GM12874 (cell line): ENCODE data around the gene PEX5L.
A peak's percentile ranks its signal among the peaks of the same experiment; 100 is the strongest.

Experiments
- TF ChIP-seq, protein P1 (sequence below): IDR thresholded peaks from 2 replicates; pipeline ENCODE4 v1.5.1; 2011; ENCODE audit warnings: low read depth, mild to moderate bottlenecking, control low read depth, low read length, moderate library complexity; ENCODE audit not compliant: insufficient read depth

PEX5L gene

GRCh38 chr3:179760944-179761343, 275.8 kb downstream of the PEX5L start:
- TF ChIP-seq, protein P1, sequence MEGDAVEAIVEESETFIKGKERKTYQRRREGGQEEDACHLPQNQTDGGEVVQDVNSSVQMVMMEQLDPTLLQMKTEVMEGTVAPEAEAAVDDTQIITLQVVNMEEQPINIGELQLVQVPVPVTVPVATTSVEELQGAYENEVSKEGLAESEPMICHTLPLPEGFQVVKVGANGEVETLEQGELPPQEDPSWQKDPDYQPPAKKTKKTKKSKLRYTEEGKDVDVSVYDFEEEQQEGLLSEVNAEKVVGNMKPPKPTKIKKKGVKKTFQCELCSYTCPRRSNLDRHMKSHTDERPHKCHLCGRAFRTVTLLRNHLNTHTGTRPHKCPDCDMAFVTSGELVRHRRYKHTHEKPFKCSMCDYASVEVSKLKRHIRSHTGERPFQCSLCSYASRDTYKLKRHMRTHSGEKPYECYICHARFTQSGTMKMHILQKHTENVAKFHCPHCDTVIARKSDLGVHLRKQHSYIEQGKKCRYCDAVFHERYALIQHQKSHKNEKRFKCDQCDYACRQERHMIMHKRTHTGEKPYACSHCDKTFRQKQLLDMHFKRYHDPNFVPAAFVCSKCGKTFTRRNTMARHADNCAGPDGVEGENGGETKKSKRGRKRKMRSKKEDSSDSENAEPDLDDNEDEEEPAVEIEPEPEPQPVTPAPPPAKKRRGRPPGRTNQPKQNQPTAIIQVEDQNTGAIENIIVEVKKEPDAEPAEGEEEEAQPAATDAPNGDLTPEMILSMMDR: no peak

DNA sequence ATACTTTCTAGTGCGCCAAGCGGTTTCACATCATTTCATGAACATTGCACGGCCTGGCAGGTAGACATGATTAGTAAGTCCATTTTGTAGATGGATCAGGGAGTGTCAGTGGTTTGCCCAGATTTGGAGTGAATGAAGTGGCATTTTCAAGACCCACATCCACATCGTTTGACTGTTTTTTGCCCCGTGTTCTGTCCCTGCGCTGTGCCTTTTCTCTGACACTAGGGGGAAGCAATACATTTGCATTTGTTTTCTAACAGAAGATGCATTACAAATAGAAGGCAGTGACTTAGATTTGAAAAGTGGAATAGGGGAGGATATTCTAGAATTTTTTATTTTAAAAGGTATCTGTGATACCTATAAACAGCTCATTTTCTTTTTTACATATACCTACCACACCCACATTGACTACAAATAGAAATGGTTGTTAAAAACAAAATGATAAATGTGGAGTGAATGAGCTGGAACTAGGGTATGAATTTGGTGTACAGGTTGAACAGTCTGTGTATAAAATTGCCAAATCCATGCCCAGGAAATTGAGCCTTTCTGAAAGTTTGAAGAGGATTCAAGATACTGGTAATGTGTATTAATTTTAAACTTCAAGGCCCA, 285.9 kb downstream of the PEX5L start:
- TF ChIP-seq, protein P1: peak; percentile 42; the same call in 1 of the 2 replicates

- TF ChIP-seq, protein P1: no peak
These were observed 291.0 kb downstream of the PEX5L start for GRCh38 chr3:179745716-179746115.

GRCh38 chr3:179745079-179745478, 291.7 kb downstream of the PEX5L start:
- TF ChIP-seq, protein P1: no peak
